KG1 (cell line): ENCODE measurements around the gene RPUSD1.
"Not testable (repeated sequence)": the region's sequence is repeated elsewhere in the genome, so short reads cannot be mapped to it uniquely, and the experiment has no call there.

Source experiments
- DNase-seq: peaks from one replicate; lab custom pipeline; 2025; lab: John Stamatoyannopoulos, UW

Gene RPUSD1, protein sequence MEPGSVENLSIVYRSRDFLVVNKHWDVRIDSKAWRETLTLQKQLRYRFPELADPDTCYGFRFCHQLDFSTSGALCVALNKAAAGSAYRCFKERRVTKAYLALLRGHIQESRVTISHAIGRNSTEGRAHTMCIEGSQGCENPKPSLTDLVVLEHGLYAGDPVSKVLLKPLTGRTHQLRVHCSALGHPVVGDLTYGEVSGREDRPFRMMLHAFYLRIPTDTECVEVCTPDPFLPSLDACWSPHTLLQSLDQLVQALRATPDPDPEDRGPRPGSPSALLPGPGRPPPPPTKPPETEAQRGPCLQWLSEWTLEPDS

GRCh38 chr16:787978-788398 lies at the start of gene RPUSD1:
Gene RPUSD1 (minus strand): TSS chr16:788381. CDS start chr16:787737, 644 bp downstream.
- no peak for DNase-seq

- not testable (repeated sequence) for DNase-seq
Measured at GRCh38 chr16:836822-837221, 48.6 kb upstream of the RPUSD1 start.

DNA sequence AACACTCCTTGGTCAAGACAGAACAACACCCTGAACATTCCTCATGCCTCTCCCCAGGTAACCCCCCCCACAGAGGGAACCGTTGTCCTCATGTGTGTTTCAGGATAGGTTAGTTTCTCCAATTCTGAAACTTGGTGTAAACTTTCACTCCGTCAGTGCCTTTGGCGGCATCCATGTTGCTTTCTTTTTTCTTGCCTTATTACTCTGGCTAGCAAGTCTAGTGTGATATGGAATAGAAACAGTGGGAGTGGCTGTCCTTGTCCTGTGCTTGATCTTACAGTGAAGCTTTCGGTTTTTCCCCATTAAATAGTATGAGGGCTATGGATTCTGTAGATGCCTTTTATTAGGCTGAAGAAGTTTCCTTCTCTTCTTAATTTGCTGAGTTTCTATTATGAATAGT lies 48.0 kb upstream of the RPUSD1 start:
- DNase-seq: no peak

GRCh38 chr16:835373-835772 lies 47.2 kb upstream of the RPUSD1 start:
- no peak for DNase-seq

DNA sequence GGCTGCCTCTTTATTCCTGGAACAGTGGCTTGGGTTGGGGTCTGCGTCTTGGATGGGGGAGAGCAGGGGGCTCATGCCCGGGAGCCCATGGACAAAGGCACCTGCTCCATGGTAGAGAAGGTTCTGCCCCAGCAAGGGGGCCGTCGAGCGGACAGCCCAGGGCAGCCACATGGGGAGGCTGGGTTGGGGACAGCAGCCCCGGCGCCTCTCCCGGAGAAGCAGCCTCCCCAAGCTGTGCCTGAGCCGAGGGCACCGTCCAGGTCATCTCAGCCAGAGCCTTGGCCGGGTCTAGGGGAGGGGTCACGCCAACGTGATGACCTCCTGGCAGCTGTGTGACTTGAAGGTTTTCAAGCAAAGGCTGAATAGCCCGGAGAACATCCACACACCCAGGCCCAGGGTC lies 45.2 kb upstream of the RPUSD1 start:
- no peak for DNase-seq

DNA sequence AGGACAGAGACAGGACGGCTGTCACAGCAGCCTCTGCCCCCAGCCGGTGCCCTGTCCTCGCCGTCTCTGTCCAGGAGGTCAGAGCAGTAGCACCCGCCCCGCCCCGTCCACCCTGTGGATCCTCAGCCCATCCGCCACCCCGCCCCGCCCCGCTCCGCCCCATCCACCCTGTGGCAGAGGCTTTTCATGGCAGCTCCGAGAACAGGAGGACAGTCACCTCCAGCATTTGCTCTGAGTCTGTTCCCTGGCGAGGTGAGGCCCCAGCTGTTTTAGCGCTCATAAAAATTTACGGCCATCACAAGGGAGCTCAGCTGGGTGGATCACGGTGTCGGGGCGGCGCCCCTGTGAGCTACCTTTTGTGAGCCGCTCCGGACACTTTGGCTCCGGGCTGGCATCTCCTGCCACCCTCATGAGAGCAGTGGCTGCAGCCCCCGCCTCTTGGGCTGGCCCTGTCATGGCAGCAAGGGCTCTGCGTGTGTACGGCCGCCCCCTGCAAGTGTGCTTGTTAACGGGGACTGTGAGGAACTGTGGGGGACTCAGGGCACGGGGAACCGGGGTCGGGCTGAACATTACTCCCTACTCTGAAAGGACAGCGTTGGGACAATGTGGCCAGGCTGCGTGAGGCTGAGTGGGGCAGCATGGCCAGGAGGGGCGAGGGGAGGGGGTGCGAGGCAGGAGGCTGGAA lies 44.6 kb upstream of the RPUSD1 start:
- DNase-seq: no peak

GRCh38 chr16:831571-832413 lies 43.6 kb upstream of the RPUSD1 start:
- DNase-seq: no peak

DNA sequence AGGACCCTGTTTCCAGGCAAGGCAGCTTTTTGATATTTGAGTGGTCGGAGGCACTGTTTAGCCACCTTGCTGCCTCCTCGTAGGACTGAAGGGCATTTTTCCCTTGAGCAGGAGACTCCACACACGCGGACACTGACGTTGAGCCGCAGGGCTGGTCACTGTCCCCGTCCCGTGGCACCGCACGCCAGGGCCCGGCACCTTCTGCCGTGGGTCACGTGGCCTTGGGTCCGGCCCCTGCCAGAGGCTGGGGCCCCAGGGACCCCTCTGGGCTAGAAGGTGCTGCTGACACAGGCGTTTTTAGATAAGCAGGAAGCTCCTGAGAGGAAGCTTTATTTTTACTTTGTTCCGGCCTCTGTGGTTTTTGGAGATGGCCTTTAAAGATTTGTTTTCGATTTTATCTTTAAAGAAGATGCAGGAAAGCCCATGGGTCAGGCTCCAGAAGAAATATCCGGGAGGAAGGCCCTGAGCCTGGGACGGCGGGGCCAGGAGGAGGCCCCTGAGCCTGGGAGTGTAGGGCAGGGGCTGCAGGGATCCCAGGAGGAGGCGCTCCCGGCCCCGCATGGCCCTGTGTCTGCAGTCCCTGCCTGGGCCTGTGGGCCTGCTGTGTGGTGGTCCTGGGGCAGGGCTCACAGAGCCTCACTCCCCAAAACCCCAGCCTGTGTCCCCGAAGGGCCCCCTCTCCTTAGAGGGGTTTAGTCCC lies 42.8 kb upstream of the RPUSD1 start:
- no peak for DNase-seq

DNA sequence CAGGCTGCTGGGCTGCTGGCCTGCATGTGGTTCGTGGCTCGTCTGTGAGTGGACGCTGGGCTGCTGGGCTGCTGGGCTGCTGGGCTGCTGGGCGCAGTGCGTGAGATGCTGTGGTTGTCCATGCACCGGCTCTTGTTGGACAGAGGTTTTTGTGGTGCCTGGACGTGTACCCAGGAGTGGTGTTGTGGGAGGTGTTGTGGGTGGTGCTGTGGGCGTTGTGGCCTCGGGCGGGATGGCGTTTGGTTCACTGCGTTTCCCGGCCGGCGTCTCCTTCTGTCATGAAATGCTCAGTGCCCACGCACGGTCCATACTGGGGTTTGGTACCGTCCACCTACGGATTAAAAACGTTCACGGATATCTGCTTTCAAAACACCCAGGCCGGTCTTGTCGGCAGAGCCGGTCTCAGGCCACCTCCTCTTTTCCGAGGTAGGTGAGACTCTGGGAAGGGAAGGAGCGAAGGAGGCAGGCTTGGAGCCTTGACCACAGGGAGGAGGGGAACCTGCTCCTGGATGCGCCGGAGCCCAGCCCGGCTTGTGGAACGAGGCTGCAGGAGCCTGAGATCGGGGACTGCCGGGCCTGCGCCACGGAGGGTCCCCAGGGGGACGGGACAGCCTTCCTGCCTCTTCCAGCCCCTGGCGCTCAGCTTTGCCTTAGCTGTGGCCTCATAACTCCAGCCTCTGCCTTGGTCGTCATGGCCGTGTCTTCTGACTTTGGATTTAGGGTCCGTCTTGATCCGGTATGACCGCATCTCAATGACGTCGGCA lies 42.1 kb upstream of the RPUSD1 start:
- DNase-seq: no peak

DNA sequence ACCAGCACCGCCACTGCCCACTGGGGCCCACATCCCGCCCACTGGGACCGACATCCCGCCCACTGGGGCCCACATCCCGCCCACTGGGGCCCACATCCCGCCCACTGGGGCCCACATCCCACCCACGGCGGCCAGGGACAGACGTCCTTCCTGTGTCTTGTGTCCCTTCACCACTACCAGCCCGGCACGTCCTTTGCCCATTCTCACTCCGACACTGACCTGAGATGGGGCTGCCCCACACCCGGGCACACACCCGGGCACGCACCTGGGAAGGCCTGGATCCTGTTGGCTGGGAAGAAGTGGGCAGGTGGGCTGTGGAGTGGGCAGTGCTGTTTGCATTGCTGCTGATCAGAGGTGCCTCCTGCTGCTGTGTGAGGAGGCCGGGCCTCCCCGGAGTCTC lies 40.7 kb upstream of the RPUSD1 start:
- DNase-seq: no peak

DNA sequence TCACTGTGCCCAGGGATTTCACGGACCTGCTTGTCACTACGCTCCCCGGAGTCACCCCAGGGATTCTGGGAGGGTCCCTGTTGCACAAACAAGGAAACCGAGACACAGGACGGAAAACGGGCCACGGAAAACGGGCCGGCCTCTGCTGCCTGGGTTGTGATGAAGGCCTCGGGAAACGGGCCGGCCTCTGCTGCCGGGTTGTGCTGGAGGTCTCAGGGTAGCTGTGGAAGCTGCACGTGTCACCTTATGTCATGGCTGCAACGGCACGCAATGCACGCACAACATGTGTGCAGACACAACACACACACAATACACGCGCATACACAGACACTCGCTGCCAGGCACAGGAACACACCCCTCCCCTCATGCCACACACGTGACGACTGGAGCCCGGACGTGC lies 39.3 kb upstream of the RPUSD1 start:
- DNase-seq: no peak

DNA sequence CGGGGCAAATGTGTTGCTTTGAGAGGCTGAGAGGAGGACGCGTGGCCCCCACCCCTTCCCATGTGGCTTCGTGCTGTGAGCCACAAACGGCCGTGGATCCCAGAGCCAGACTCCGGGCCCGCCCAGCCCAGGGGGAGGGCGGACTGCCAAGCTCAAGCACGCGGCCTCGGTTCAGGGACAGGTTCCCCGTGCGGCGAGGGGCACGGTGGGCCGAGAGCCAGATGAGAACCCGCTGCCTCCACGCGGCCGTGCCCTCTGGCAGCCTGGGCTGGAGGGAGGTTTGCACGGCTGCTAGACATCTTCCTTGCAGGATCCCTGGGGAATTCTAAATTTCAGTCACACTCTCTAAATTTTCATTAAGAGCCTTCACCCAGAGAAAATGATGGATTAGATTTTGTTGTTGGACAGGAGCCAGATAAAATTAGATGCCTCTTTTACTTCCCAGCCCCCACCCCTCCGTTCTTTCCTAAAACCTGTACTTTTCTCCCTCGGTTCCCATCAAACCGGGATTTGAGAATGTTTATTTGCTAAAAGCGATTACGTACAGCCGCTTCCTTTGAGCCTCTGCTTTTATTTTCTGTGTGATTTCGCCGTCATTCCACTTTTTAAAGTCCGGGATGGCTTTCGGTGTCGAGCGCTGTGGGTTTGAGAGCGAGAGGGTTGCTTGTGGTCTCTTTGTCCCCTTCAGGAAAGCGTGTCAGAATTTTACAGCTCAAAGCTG lies 37.3 kb upstream of the RPUSD1 start:
- DNase-seq: no peak

- DNase-seq: no peak
Measured at GRCh38 chr16:824601-825000, 36.4 kb upstream of the RPUSD1 start.

- no peak for DNase-seq
Measured at GRCh38 chr16:824194-824593, 36.0 kb upstream of the RPUSD1 start.

GRCh38 chr16:822909-823297 lies 34.7 kb upstream of the RPUSD1 start:
- no peak for DNase-seq

DNA sequence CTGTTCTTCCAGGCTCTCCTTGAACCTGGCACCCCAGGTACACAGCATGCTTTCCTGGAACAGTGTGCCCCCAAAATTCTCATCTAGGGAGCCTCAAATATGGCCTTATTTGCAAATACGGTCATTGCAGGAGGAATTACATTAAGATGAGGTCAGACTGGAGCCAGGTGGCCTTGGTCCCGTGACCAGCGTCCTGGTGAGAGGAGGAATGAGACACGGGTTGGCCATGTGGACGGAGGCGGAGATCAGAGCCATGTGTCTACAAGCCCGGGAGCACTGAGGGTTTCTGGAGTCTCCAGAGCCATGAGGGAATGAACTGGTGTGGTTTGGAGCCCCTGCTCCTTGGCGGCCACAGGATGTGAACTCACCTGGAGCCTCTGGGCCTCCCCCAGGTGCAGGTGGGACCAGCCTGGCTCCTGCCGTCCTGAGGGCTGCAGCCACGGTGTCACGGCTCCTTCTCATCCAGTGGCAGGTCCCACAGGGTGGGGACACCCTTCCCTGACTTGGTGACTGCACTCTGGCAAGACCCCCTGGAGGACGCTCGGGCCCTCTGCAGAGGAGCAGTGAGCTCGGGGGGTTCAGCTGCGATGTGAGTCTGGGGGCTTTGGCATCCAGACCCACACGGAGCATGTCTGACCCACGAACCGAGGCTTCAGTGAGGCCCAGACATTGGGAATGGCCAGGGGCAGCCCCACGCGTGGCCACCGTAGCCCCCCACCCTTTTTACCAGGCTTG lies 34.2 kb upstream of the RPUSD1 start:
- no peak for DNase-seq

- no peak for DNase-seq
Measured at GRCh38 chr16:821751-822150, 33.6 kb upstream of the RPUSD1 start.

- DNase-seq: no peak
Measured at GRCh38 chr16:820748-821147, 32.6 kb upstream of the RPUSD1 start.

DNA sequence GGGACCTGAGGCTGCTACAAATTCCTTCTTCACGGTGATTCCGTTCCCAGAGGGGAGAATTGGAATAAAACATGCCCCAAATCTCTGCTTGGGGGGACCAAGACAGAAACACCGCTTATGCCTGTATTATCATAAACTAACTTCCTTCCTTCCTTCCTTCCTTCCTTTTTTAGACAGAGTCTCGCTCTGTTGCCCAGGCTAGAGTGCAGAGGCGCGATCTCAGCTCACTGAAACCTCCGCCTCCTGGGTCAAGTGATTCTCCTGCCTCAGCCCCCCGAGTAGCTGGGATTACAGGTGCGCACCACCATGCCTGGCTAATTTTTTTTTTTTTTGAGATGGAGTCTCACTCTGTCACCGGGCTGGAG lies 31.8 kb upstream of the RPUSD1 start:
- DNase-seq: not testable (repeated sequence)
